ENCODE results near the gene RYR2. TPM values are rescaled to one million over a fixed set of nuclear protein-coding genes. Genes with fewer than 3 reads are reported as not detected.

Gene RYR2
- total RNA-seq, 1 donor from 2014 or later = 0.19 TPM

DNA sequence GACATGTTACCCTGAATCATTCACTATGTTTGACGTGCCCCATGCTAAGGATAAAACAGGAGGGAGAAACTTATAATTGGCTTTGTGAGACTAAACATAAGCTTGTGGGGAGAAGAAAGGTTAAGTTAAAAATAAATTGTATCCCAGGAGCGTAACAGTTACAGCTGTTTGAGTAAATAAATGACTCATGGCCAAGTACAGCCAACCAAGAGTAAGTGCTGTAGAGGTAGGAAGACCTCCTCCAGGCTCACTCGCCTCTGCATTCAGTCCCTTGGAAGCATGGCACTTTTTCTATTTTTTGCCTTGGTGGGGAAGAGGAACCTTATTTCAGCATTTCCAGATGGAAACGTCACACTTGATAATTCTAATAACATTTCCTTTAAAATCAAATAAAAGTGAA lies 732.3 kb downstream of the RYR2 start:
- DNase-seq (ENCODE audit: low spot score, unreplicated experiment) = no peak
- H3K4me3 Mint-ChIP-seq (ENCODE audit: low read depth) = no peak overlapping the region
- H3K27ac Mint-ChIP-seq = no peak overlapping the region
- TF ChIP-seq, protein P1, sequence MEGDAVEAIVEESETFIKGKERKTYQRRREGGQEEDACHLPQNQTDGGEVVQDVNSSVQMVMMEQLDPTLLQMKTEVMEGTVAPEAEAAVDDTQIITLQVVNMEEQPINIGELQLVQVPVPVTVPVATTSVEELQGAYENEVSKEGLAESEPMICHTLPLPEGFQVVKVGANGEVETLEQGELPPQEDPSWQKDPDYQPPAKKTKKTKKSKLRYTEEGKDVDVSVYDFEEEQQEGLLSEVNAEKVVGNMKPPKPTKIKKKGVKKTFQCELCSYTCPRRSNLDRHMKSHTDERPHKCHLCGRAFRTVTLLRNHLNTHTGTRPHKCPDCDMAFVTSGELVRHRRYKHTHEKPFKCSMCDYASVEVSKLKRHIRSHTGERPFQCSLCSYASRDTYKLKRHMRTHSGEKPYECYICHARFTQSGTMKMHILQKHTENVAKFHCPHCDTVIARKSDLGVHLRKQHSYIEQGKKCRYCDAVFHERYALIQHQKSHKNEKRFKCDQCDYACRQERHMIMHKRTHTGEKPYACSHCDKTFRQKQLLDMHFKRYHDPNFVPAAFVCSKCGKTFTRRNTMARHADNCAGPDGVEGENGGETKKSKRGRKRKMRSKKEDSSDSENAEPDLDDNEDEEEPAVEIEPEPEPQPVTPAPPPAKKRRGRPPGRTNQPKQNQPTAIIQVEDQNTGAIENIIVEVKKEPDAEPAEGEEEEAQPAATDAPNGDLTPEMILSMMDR (IDR thresholded peaks at IDR 0.05; ENCODE audit: unreplicated experiment) = no peak
- no peaks in the 10 kb centered on the region for H3K9me3 Mint-ChIP-seq (ENCODE audit: low read depth)
- H3K27me3 Mint-ChIP-seq = no peaks in the 10 kb centered on the region
- peaks cover 8% of the 10 kb centered on the region for H3K4me1 Mint-ChIP-seq (ENCODE audit: low read depth)
- H3K36me3 Mint-ChIP-seq (ENCODE audit: insufficient read depth) = no peaks in the 10 kb centered on the region

DNA sequence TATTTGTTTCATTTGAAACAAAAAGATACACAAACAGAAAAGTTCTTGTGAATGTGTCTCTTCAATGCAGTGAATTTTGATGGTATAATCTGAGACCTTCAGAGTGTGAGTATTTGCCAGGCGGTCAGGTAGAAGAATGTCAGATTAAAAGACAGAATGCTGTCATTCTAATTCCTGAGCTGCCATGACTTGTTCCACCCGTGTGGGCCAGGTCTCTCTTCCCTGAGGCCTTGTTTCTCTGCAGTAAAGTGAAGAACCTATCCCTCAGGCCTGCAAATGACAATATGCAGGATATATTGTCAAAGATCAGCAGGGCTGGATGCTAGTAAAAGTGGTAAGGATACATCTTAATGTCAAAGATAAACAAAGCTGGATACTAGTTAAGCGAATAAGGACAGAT lies 737.4 kb downstream of the RYR2 start:
- no peak overlapping the region for H3K4me3 Mint-ChIP-seq (ENCODE audit: low read depth)
- no peak for DNase-seq (ENCODE audit: low spot score, unreplicated experiment)
- TF ChIP-seq, protein P1 (IDR thresholded peaks at IDR 0.05; ENCODE audit: unreplicated experiment) = no peak
- no peak overlapping the region for H3K27ac Mint-ChIP-seq
- no peaks in the 10 kb centered on the region for H3K9me3 Mint-ChIP-seq (ENCODE audit: low read depth)
- H3K36me3 Mint-ChIP-seq (ENCODE audit: insufficient read depth) = no peaks in the 10 kb centered on the region
- H3K4me1 Mint-ChIP-seq (ENCODE audit: low read depth) = peaks cover 7% of the 10 kb centered on the region
- no peaks in the 10 kb centered on the region for H3K27me3 Mint-ChIP-seq

DNA sequence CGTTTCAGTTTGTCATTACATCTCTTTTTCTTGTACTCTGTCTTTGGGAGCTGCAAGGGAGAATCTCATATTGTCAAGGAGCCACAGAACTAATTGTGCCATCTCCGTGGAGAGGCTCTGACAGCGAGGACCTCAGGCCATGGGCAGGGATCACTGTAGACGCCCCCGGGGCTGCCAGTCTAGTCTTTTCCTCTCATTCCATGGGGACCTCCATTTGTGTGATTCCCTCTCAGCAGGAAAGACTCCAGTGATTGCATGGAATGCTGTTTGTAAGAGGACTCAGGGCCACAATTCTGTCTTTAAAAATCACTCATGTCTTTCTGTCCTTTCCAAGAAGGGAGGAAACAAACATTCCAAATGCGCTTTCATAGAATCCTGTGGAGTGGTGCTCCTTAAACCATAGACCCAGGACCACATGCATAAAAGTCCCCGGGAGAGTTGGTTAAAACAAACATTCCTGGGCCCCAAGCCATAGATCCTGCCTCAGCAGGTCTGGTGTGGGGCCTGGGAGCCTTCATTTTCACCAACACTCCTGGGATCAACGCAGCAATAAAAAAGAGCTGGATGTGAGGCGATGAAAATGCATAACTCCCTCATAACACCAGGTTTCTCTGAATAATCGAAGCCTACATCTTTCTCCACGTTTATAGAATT lies 744.2 kb downstream of the RYR2 start:
- no peak for DNase-seq (ENCODE audit: low spot score, unreplicated experiment)
- Mint-ChIP-seq H3K4me3 (ENCODE audit: low read depth) (no peak overlapping the region), H3K27me3 (no peaks in the 10 kb centered on the region), H3K36me3 (ENCODE audit: insufficient read depth) (no peaks in the 10 kb centered on the region), H3K9me3 (ENCODE audit: low read depth) (no peaks in the 10 kb centered on the region), H3K4me1 (ENCODE audit: low read depth) (peaks cover 4% of the 10 kb centered on the region), H3K27ac (no peak overlapping the region)
- TF ChIP-seq, protein P1 (IDR thresholded peaks at IDR 0.05; ENCODE audit: unreplicated experiment) = no peak

DNA sequence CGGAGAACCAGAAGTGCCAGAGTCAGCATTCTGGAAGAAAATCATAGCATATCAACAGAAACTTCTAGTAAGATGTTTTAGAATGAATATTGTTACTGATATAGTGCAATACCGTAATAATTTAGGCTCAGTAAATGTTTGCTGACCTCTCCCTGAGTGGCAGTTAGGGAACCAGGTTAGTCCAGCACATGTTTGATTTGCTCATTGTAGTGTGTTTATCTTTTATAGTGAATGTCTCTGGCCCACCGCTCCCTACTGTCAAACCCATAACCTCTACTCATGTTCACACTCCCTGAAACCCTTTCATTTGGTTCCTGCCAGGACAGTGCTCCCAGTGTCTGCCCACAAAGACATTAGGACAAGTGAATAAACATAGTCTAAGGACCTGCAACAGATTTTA lies 746.1 kb downstream of the RYR2 start:
- H3K27ac Mint-ChIP-seq = no peak overlapping the region
- DNase-seq (ENCODE audit: low spot score, unreplicated experiment) = no peak
- no peak overlapping the region for H3K4me3 Mint-ChIP-seq (ENCODE audit: low read depth)
- H3K27me3 Mint-ChIP-seq = no peaks in the 10 kb centered on the region
- TF ChIP-seq, protein P1 (IDR thresholded peaks at IDR 0.05; ENCODE audit: unreplicated experiment) = no peak
- H3K9me3 Mint-ChIP-seq (ENCODE audit: low read depth) = no peaks in the 10 kb centered on the region
- H3K36me3 Mint-ChIP-seq (ENCODE audit: insufficient read depth) = no peaks in the 10 kb centered on the region
- peaks cover 2% of the 10 kb centered on the region for H3K4me1 Mint-ChIP-seq (ENCODE audit: low read depth)

DNA sequence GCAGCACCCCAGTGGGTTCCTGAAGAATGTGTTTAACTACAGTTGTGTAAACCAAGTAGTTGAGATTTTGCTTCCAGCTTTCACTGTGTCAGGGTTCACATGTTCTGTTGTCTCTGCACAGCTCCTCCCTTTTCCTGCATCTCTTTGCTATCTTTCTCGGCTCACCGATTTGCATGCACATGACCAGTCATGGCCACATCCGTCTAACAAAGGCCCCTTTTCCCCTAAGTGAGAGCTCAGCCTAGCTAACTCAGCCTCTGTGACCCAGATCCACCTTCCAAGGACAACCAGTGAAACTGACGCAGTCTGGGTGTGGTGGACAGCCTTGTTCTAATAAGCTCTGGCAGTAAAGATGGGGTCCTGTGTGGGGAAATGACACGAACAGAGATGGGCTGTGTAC lies 747.6 kb downstream of the RYR2 start:
- Mint-ChIP-seq H3K4me1 (ENCODE audit: low read depth) (peaks cover 9% of the 10 kb centered on the region), H3K9me3 (ENCODE audit: low read depth) (no peaks in the 10 kb centered on the region), H3K4me3 (ENCODE audit: low read depth) (no peak overlapping the region), H3K36me3 (ENCODE audit: insufficient read depth) (no peaks in the 10 kb centered on the region), H3K27ac (no peak overlapping the region), H3K27me3 (no peaks in the 10 kb centered on the region)
- DNase-seq (ENCODE audit: low spot score, unreplicated experiment) = no peak
- TF ChIP-seq, protein P1 (IDR thresholded peaks at IDR 0.05; ENCODE audit: unreplicated experiment) = no peak

All from progenitor cell of endocrine pancreas (in vitro differentiated cells).